IMR-90 (cell line): ENCODE results near the gene ROBO1.

Experiments
- CEBPB ChIP-seq: IDR thresholded peaks from 2 replicates; pipeline ENCODE4 v1.6.1; 2012; ENCODE audit warnings: low read depth, low read length, improper control_type of control experiment
- FOS ChIP-seq: fragments of 150-350 bp; IDR thresholded peaks from 2 replicates; pipeline ENCODE4 v1.6.1; 2016; ENCODE audit warnings: low read depth, low read length
- MAFK ChIP-seq: IDR thresholded peaks from 2 replicates; pipeline ENCODE4 v1.6.1; 2012; ENCODE audit warnings: low read depth, low read length, improper control_type of control experiment
- MXI1 ChIP-seq: IDR thresholded peaks from 2 replicates; pipeline ENCODE4 v1.6.1; 2012; ENCODE audit warnings: low read depth, mild to moderate bottlenecking, low read length, moderate library complexity, borderline replicate concordance
- NFE2L2 ChIP-seq: fragments of 150-350 bp; IDR thresholded peaks from 2 replicates; pipeline ENCODE4 v1.6.1; 2016; ENCODE audit warnings: low read depth, mild to moderate bottlenecking, low read length
- POLR2A ChIP-seq: IDR thresholded peaks from 2 replicates; pipeline ENCODE4 v1.6.1; 2012; ENCODE audit warnings: mild to moderate bottlenecking, low read depth, low read length
- RAD21 ChIP-seq: IDR thresholded peaks from 2 replicates; pipeline ENCODE4 v1.6.1; 2012; ENCODE audit warnings: low read length, improper control_type of control experiment
- RCOR1 ChIP-seq: IDR thresholded peaks from 2 replicates; pipeline ENCODE4 v1.6.1; 2012; ENCODE audit warnings: mild to moderate bottlenecking, low read length, improper control_type of control experiment; ENCODE audit not compliant: insufficient replicate concordance
- RFX5 ChIP-seq: IDR thresholded peaks from 2 replicates; pipeline ENCODE4 v1.8.0; 2012; ENCODE audit warnings: low read depth, mild to moderate bottlenecking, low read length, moderate library complexity
- TF ChIP-seq, protein P1 (sequence below): conservative IDR thresholded peaks from 2 replicates; pipeline ENCODE4 v1.5.1; 2012; ENCODE audit warnings: mild to moderate bottlenecking, low read depth, low read length, improper control_type of control experiment

GRCh38 chr3:78906245-78906644 is 861.6 kb downstream of the ROBO1 start:
- TF ChIP-seq, protein P1, sequence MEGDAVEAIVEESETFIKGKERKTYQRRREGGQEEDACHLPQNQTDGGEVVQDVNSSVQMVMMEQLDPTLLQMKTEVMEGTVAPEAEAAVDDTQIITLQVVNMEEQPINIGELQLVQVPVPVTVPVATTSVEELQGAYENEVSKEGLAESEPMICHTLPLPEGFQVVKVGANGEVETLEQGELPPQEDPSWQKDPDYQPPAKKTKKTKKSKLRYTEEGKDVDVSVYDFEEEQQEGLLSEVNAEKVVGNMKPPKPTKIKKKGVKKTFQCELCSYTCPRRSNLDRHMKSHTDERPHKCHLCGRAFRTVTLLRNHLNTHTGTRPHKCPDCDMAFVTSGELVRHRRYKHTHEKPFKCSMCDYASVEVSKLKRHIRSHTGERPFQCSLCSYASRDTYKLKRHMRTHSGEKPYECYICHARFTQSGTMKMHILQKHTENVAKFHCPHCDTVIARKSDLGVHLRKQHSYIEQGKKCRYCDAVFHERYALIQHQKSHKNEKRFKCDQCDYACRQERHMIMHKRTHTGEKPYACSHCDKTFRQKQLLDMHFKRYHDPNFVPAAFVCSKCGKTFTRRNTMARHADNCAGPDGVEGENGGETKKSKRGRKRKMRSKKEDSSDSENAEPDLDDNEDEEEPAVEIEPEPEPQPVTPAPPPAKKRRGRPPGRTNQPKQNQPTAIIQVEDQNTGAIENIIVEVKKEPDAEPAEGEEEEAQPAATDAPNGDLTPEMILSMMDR = no peak
- TF ChIP-seq POLR2A = no peak
- TF ChIP-seq CEBPB = no peak
- no peak for TF ChIP-seq MAFK
- no peak for TF ChIP-seq MXI1
- no peak for TF ChIP-seq FOS
- no peak for TF ChIP-seq RCOR1
- no peak for TF ChIP-seq RFX5
- TF ChIP-seq RAD21 = no peak
- no peak for TF ChIP-seq NFE2L2
